ENCODE results near the gene RRAS. TPM values are rescaled to one million over a fixed set of nuclear protein-coding genes. Genes with fewer than 3 reads are reported as not detected.

The RRAS gene
- total RNA-seq, 1 donor = 52.4 TPM

- no peak for DNase-seq (ENCODE audit: low read depth)
Measured at GRCh38 chr19:49677231-49677900, 37.4 kb upstream of the RRAS start, which contains the start of gene PRMT1. Gene PRMT1 (plus strand): TSS chr19:49677271. CDS start chr19:49677281, 10 bp downstream.

DNA sequence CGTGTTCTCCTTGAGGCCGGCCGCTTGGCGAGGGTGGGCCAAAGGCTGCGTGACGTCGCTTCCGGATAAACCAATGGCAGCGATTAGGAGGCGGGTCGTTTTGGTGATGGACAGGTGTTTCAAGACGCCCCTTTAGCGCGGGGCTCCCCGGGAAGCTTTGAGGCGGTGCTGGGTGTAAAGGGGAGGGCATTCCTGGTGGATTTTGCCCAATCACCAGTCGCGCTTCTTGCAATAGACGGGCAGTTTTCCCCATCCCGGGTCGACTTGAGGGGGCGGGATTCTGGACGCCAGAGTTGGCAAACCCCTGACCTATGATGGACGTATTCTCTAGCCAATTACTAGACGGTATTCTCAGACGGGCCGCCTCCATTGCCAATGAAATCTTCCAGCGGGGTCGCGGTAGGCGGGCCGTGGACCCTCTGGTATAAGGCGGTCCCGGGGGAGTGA lies 36.9 kb upstream of the RRAS start:
- TF ChIP-seq, protein P1, sequence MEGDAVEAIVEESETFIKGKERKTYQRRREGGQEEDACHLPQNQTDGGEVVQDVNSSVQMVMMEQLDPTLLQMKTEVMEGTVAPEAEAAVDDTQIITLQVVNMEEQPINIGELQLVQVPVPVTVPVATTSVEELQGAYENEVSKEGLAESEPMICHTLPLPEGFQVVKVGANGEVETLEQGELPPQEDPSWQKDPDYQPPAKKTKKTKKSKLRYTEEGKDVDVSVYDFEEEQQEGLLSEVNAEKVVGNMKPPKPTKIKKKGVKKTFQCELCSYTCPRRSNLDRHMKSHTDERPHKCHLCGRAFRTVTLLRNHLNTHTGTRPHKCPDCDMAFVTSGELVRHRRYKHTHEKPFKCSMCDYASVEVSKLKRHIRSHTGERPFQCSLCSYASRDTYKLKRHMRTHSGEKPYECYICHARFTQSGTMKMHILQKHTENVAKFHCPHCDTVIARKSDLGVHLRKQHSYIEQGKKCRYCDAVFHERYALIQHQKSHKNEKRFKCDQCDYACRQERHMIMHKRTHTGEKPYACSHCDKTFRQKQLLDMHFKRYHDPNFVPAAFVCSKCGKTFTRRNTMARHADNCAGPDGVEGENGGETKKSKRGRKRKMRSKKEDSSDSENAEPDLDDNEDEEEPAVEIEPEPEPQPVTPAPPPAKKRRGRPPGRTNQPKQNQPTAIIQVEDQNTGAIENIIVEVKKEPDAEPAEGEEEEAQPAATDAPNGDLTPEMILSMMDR (IDR thresholded peaks at IDR 0.05; ENCODE audit: insufficient read depth, low read length) = no peak
- DNase-seq (ENCODE audit: low read depth) = peak; percentile 100
- H3K4me3 ChIP-seq (ENCODE audit: low read depth, low read length) = peak overlapping the region; percentile 99

More at GRCh38 chr19:49677231-49677900, 37.4 kb upstream of the RRAS start, which contains the start of gene PRMT1:
- H3K4me3 ChIP-seq (ENCODE audit: low read depth, low read length) = peak within 1 kb of the TSS; percentile 99
- TF ChIP-seq, protein P1 (IDR thresholded peaks at IDR 0.05; ENCODE audit: insufficient read depth, low read length) = no peak

GRCh38 chr19:49676136-49676783 lies 36.3 kb upstream of the RRAS start:
- TF ChIP-seq, protein P1 (IDR thresholded peaks at IDR 0.05; ENCODE audit: insufficient read depth, low read length) = no peak
- peak overlapping the region; percentile 65 for H3K4me3 ChIP-seq (ENCODE audit: low read depth, low read length)
- DNase-seq (ENCODE audit: low read depth) = peak; percentile 97

DNA sequence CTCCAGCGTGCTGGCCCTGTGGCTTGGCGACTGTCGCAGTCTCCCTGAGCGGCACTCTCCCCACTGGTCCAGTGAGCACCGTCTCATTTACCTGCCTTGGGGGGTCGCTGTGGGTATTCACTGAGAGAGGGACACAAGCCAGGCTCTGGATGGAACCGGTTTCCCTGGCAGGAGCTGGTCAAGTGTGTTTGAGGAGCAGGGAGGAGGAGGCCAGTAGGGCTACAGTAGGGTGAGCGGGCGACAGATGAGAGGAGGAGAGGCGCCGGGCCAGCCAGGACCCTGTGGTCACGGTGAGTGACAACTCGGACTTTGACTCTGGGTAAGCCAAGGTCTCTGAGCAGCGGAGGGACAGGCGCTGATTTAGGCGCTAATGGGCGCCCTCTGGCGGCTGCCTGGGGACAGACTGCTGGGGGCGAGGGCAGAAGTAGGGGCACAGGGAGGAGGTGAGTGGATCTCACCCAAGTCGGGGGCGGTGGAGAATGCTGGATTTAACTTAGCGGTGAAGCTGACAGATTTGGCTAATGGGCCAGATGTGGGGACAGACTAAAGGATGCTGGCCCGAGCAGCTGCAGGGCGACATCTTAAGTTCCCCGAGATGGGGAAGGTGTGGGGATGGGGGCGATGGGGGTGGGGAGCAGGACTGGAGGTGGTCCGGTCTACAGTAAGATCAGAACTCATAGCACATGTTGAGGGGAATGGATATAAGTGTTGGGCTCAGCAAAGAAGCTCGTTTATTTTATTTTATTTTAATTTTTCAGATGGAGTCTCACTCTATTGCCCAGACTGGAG lies 32.4 kb upstream of the RRAS start:
- peak; percentile 67 for DNase-seq (ENCODE audit: low read depth)
- TF ChIP-seq, protein P1 (IDR thresholded peaks at IDR 0.05; ENCODE audit: insufficient read depth, low read length) = peak; percentile 97
- peak overlapping the region; percentile 9 for H3K4me3 ChIP-seq (ENCODE audit: low read depth, low read length)

GRCh38 chr19:49669516-49669915 lies 29.6 kb upstream of the RRAS start:
- H3K4me3 ChIP-seq (ENCODE audit: low read depth, low read length) = no peak overlapping the region
- TF ChIP-seq, protein P1 (IDR thresholded peaks at IDR 0.05; ENCODE audit: insufficient read depth, low read length) = no peak
- no peak for DNase-seq (ENCODE audit: low read depth)

DNA sequence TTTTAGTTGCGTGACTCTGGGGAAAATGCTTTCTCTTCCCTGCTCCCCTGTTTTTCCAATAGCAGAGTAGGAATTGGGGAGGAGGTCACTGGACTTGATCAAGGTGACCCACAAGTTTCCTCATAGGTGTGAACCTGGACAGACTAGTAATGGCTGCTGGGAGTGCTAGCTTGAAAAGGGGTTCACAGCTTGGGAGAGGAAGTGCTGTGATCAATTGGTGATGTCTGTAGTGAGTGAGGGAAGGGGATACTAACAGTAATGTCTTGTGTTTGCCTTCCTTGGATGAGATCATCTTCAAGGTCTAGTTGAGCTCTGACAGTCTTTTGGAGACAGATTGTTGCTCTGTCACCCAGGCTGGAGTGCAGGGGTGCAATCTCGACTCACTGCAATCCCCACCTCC lies 27.5 kb upstream of the RRAS start:
- no peak overlapping the region for H3K4me3 ChIP-seq (ENCODE audit: low read depth, low read length)
- TF ChIP-seq, protein P1 (IDR thresholded peaks at IDR 0.05; ENCODE audit: insufficient read depth, low read length) = no peak
- DNase-seq (ENCODE audit: low read depth) = no peak

Measured in fibroblast of the aortic adventitia (primary cell).